Measurements from ENCODE around the gene NFIX. TPM values are rescaled to one million over a fixed set of nuclear protein-coding genes. Genes with fewer than 3 reads are reported as not detected.
"Not testable (repeated sequence)": the region's sequence is repeated elsewhere in the genome, so short reads cannot be mapped to it uniquely, and the experiment has no call there.

Gene NFIX
- total RNA-seq, 4 donors from 2014 or later: 126 to 223 (median 176) TPM

DNA sequence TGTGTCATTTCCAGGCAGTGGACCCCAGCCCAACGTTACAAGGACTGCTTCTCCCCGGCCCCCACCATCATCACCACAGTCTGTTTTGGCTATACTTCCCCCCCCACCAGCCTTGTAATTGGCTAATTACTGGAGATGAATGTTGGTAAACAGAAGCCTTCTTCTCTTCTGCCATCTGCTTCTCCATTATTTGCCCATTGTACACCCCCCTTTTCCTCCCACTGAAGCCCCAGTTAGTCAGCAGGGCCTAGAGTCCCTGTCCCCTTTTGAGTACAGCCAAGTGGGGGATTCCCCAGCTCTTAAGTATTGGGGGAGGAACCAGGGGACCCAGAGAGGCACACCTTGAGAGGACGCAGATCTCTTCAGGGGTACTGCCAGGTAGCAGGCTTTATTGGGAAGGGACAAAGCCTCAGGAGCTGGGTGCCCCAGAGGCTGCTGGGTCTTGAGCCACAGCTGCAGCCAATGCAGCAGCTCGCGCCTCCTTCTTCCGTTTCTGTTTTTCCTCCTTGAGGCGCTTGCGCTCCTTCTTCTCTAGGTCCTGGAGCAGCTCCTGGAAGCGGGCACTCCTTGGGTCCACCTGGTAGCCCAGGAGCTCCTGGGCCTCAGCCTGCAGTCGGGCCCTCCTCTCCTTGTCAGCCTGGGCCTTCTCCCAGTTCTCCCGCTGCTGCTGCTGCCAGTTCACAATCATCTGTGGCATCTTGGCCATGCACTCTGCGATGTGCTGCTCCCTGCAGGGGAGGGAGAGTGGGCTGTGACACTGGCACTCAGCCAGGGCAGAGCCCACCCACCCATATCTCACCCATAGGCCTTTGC, 41.3 kb upstream of the NFIX start:
- 38% methylated on average over 12 of the region's 12 CpGs for WGBS
- H3K27ac ChIP-seq: peak overlapping the region; percentile 37
- H3K9me3 ChIP-seq: no peaks in the 10 kb centered on the region
- TF ChIP-seq POLR2A (IDR thresholded peaks at IDR 0.05): no peak
- TF ChIP-seq EP300 (IDR thresholded peaks at IDR 0.05): no peak
- no peak for TF ChIP-seq CTCF (IDR thresholded peaks at IDR 0.05)
- no peak for TF ChIP-seq POLR2AphosphoS5 (IDR thresholded peaks at IDR 0.05)
- peaks cover 44% of the 10 kb centered on the region for H3K4me1 ChIP-seq
- H3K27me3 ChIP-seq: no peaks in the 10 kb centered on the region
- H3K4me3 ChIP-seq: no peak overlapping the region
- H3K36me3 ChIP-seq: peaks cover 57% of the 10 kb centered on the region
- DNase-seq (ENCODE audit: low spot score in 2 of 2): no peak

DNA sequence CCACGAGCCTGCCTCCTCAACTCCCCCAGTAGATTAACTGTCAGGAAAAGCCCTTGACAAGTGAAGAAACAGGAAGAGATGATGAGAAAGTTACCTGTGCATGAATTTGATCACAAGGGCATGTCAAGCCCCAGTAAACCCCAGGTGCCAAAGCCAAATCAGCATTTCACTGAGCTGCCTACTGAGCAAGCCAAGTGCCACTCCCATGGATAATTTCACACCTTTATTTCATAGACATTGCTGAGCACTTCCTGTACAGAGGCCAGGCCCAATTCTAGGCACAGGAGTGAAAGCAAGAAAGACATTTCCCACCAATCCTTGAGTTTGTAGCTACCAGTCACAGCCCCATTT, 40.7 kb upstream of the NFIX start:
- no peak overlapping the region for H3K4me3 ChIP-seq
- H3K36me3 ChIP-seq: peaks cover 51% of the 10 kb centered on the region
- no peaks in the 10 kb centered on the region for H3K9me3 ChIP-seq
- 0% methylated on average over 1 of the region's 1 CpG for WGBS
- H3K27ac ChIP-seq: peak overlapping the region; percentile 37
- no peak for DNase-seq (ENCODE audit: low spot score in 2 of 2)
- H3K27me3 ChIP-seq: no peaks in the 10 kb centered on the region
- no peak for TF ChIP-seq POLR2A (IDR thresholded peaks at IDR 0.05)
- no peak for TF ChIP-seq CTCF (IDR thresholded peaks at IDR 0.05)
- no peak for TF ChIP-seq EP300 (IDR thresholded peaks at IDR 0.05)
- no peak for TF ChIP-seq POLR2AphosphoS5 (IDR thresholded peaks at IDR 0.05)
- peaks cover 44% of the 10 kb centered on the region for H3K4me1 ChIP-seq

DNA sequence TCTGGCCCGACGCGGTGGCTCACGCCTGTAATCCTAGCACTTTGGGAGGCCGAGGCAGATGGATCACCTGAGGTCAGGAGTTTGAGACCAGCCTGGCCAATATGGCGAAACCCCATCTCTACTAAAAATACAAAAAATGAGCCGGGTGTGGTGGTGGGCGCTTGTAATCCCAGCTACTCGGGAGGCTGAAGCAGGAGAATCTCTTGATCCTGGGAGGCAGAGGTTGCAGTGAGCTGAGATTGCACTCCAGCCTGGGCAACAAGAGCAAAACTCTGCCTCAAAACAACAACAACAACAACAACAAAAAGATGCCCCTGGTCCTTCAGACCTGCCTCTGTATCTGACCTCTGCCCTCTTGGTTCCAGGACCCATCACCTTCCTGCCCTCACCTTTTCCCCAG, 39.7 kb upstream of the NFIX start:
- H3K4me3 ChIP-seq: not testable (repeated sequence)

DNA sequence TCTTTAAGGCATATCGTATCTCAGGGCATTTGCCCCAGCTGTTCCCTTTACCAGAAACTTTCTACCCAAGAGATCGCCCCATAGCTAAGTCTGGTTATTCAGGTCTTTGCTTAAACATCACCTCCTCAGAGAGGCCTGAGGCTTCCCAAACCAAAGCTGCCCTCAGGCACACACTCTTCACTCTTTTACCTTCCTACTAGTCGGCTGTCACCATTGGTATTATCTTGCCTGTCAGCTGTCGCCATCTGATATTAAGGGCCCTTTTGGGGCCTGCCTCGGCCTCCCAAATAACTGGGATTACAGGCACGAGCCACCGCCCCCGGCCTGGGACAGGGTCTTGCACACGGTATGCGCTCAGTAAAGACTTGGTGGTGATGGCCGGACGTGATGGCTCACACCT, 39.3 kb upstream of the NFIX start:
- no peak for DNase-seq (ENCODE audit: low spot score in 2 of 2)
- H3K27me3 ChIP-seq: no peaks in the 10 kb centered on the region
- no peak for TF ChIP-seq POLR2AphosphoS5 (IDR thresholded peaks at IDR 0.05)
- no peak for TF ChIP-seq POLR2A (IDR thresholded peaks at IDR 0.05)
- TF ChIP-seq CTCF (IDR thresholded peaks at IDR 0.05): no peak
- TF ChIP-seq EP300 (IDR thresholded peaks at IDR 0.05): no peak
- 60% methylated on average over 12 of the region's 12 CpGs for WGBS
- peak overlapping the region; percentile 83 for H3K4me3 ChIP-seq
- peaks cover 44% of the 10 kb centered on the region for H3K4me1 ChIP-seq
- H3K9me3 ChIP-seq: no peaks in the 10 kb centered on the region
- H3K27ac ChIP-seq: peak overlapping the region; percentile 95
- peaks cover 38% of the 10 kb centered on the region for H3K36me3 ChIP-seq

More for the DNA sequence above, 39.7 kb upstream of the NFIX start:
- DNase-seq (ENCODE audit: low spot score in 2 of 2); H3K9me3 ChIP-seq; H3K27me3 ChIP-seq; H3K27ac ChIP-seq: not testable (repeated sequence)
- 89% methylated on average over 9 of the region's 9 CpGs for whole genome bisulfite sequencing
- peaks cover 44% of the 10 kb centered on the region for H3K4me1 ChIP-seq
- H3K36me3 ChIP-seq: peaks cover 42% of the 10 kb centered on the region

DNA sequence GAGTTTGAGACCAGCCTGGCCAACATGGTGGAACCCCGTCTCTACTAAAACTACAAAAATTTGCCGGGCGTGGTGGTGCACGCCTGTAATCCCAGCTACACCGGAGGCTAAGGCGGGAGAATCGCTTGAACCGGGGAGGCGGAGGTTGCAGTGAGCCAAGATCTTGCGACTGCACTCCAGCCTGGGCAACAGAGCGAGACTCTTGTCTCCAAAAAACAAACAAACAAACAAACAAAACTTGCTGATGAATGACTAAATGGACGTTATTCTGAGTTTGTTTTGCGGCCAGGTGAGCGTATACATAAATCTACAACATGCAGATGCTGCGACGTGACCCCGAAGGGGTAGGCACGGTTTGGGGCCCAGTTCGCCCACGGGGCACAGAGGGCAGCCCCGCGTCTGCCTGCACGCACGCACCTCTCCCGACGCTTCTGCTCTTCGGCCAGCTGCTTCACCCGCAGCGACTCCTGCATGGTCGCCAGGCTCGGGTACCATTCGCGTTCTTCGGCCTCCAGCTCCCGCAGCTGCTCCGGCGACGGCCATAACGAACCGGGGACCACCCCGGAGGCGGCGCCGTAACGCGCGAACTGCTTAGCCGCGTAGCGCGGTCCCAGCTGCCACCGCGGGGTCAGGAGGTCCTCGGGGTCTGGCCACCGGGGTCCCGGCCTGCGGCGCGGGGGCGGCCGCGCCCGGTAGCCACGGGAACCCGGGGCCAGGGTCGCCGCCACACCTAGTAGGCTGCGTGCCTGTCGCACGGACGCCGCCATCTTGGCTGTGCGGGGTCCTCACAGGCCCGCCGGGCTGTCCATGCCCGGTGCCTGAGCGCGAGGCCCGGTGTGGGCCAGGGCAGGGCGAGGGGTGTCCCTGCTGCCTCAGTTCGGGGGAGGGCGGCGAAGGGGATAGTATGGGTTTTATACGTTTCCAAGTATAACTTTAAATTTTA, 38.6 kb upstream of the NFIX start, which contains the start of gene GADD45GIP1:
GADD45GIP1 (minus strand) TSS at position 778 of the 943 bp plus-strand sequence; CDS start at position 767, 11 bp downstream.
- TF ChIP-seq CTCF (IDR thresholded peaks at IDR 0.05) (no peak), POLR2A (IDR thresholded peaks at IDR 0.05) (peak; percentile 34 to 61)
- no peaks in the 10 kb centered on the region for H3K9me3 ChIP-seq
- H3K4me1 ChIP-seq: peaks cover 44% of the 10 kb centered on the region
- H3K4me3 ChIP-seq: peak within 1 kb of the TSS; percentile 83
- DNase-seq (ENCODE audit: low spot score in 2 of 2): peak; percentile 87 to 89
- peaks cover 31% of the 10 kb centered on the region for H3K36me3 ChIP-seq
- H3K27me3 ChIP-seq: no peaks in the 10 kb centered on the region
- 0% methylated on average over 22 of the region's 84 CpGs for WGBS
- peak within 1 kb of the TSS; percentile 95 for H3K27ac ChIP-seq

- H3K27me3 ChIP-seq; H3K9me3 ChIP-seq; DNase-seq (ENCODE audit: low spot score in 2 of 2): not testable (repeated sequence)
- H3K27ac ChIP-seq: peak overlapping the region; percentile 95
- 26% methylated on average over 31 of the region's 31 CpGs for WGBS
- peaks cover 23% of the 10 kb centered on the region for H3K36me3 ChIP-seq
- peak overlapping the region; percentile 83 for H3K4me3 ChIP-seq
- peaks cover 42% of the 10 kb centered on the region for H3K4me1 ChIP-seq
These were observed 37.8 kb upstream of the NFIX start for GRCh38 chr19:12957389-12957952.
